ENCODE data around the gene HS6ST3.

The HS6ST3 gene

GRCh38 chr13:96294930-96295881, 205.3 kb downstream of the HS6ST3 start:
- DNase-seq (ENCODE audit: extremely low read depth in 1 of 2, low read depth in 1 of 2) = no peak

DNA sequence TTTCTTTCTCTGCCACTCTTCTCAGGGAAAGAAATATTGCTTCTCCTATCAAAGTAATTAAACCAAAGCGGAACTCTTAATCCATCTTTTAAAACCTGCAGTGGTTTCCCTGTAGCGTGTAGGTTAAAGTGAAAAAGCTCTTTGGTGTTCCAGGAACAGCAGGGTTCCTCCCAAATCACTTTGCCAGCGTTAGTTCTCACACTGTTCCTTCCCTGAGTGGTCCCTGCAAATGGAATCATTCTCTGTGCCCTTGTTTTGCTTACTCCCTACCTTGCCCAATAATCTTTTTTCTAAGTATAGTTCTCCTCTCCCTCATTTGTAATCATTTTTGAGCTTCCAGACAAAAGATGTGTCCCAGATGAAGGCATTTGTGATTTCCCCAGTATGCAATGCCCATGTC, 207.5 kb downstream of the HS6ST3 start:
- DNase-seq (ENCODE audit: extremely low read depth in 1 of 2, low read depth in 1 of 2) = no peak

- DNase-seq (ENCODE audit: extremely low read depth in 1 of 2, low read depth in 1 of 2) = no peak
Measured at GRCh38 chr13:96299235-96299634, 209.3 kb downstream of the HS6ST3 start.

- DNase-seq (ENCODE audit: extremely low read depth in 1 of 2, low read depth in 1 of 2) = no peak
Measured at GRCh38 chr13:96308568-96308967, 218.7 kb downstream of the HS6ST3 start.

- no peak for DNase-seq (ENCODE audit: extremely low read depth in 1 of 2, low read depth in 1 of 2)
Measured at GRCh38 chr13:96314974-96315373, 225.1 kb downstream of the HS6ST3 start.

DNA sequence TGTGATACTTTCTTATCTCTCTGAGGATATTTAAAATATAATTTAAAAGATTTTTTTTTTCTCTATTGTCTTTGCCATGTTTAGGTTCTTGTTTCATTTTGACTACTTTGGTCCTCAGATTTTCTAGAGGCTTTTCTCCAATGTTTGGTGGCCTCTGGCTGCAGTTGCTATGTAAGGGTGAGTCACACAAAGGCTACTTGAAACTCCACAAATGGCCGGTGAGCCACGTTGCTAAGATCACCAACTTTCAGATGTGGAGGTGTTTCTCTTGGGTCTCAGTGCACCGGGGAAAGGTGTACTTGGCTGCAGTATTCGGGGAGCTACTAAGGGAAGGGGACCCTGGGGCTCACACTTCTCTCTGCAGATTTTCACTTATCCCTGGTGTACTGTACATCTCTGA, 248.1 kb downstream of the HS6ST3 start:
- DNase-seq (ENCODE audit: extremely low read depth in 1 of 2, low read depth in 1 of 2) = no peak

DNA sequence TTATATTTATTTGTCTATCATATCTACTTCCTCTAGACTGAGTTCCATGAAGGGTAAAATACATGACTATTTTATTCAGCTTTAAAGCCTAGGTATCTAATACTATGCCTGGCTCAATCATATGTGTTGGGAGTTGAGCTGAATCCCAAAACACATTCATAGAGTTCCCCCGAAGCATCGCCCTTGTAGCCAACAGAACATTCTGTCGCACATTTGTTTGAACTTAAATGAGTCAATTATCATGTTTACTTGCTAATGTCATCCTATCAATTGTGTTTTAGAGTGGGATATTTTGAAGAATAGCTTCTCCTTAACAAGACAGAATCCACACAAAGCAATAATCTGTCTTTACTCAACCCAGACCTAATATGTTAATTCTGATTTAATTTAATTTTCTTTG, 252.4 kb downstream of the HS6ST3 start:
- no peak for DNase-seq (ENCODE audit: extremely low read depth in 1 of 2, low read depth in 1 of 2)

GRCh38 chr13:96342852-96343465, 253.1 kb downstream of the HS6ST3 start:
- DNase-seq (ENCODE audit: extremely low read depth in 1 of 2, low read depth in 1 of 2) = no peak

DNA sequence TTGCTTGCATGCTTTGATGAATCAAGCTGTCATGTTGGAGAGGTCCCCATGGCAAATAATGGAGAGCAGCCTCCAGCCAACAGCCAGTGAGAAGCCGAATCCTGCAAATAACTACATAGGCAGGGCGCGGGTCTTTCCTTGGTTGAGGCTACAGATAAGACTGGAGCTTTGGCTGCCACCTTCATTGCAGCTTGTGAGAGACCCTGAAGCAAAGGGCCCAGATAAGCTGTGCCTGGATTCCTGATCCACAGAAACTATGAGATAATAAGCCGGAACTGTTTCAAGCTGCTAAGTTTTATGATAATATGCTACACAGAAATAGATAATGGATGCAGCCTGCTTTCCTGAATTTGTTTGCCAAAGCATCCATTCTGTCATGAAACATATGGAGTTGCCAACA, 257.0 kb downstream of the HS6ST3 start:
- DNase-seq (ENCODE audit: extremely low read depth in 1 of 2, low read depth in 1 of 2) = no peak

DNA sequence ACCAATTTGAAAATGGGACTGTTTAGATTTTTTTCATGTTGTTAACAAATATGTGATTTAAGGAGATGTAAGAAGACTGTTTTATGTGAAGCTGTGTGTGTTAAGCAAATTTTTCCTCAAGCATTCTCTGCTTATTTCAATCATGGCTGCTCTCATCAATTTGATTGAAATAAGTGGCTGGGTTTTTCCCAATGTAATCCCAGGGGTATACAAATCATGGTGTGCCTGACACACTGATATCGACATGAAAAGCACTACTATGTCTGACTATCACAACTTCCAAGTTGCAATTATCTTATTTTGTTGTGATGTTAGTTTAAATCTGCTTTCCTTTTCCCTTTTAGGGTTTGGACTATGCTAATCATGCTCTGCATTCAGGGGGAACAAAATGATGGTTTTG, 283.7 kb downstream of the HS6ST3 start:
- DNase-seq (ENCODE audit: extremely low read depth in 1 of 2, low read depth in 1 of 2) = no peak

DNA sequence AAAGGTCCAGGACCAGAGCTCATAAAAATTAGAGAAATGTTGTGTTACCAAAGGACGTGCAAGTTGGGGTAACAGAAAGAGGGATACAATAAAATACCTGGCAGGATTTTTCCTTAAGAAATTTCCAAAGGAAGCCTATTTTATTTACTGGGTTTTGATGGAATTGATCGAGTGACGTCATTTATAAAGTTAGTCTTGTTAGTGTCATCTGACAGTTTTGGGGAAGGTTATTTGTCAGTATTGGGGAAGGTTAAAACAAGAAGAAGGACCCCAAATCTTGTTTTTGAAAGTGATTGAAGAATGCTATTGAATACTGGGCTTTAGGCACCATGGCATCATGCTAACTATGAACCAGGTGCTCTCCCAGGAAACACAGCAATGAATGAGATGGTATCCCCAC, 287.9 kb downstream of the HS6ST3 start:
- no peak for DNase-seq (ENCODE audit: extremely low read depth in 1 of 2, low read depth in 1 of 2)

GRCh38 chr13:96379967-96380366, 290.1 kb downstream of the HS6ST3 start:
- no peak for DNase-seq (ENCODE audit: extremely low read depth in 1 of 2, low read depth in 1 of 2)

GRCh38 chr13:96381681-96382080, 291.8 kb downstream of the HS6ST3 start:
- no peak for DNase-seq (ENCODE audit: extremely low read depth in 1 of 2, low read depth in 1 of 2)

- no peak for DNase-seq (ENCODE audit: extremely low read depth in 1 of 2, low read depth in 1 of 2)
Measured at GRCh38 chr13:96388598-96388997, 298.7 kb downstream of the HS6ST3 start.

- no peak for DNase-seq (ENCODE audit: extremely low read depth in 1 of 2, low read depth in 1 of 2)
Measured at GRCh38 chr13:96391606-96392005, 301.7 kb downstream of the HS6ST3 start.

DNA sequence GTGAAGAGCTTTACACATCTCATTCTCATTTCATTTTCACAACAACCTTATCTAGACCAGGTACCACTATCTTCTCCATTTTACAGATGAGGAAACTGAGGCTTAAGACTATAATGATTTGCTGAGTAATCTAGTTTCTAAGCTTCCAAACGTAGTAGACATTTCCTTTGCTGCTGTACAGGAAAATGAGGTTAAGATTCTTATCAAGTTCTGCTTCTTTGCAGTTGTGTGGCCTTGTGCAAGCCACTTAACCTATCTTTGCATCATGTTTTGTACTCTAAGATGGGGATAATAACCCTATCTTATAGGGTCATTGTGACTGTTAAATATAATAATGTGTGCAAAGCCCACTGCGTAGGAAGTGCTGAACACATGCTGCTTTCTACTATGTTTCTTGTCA, 307.9 kb downstream of the HS6ST3 start:
- DNase-seq (ENCODE audit: extremely low read depth in 1 of 2, low read depth in 1 of 2) = no peak

DNA sequence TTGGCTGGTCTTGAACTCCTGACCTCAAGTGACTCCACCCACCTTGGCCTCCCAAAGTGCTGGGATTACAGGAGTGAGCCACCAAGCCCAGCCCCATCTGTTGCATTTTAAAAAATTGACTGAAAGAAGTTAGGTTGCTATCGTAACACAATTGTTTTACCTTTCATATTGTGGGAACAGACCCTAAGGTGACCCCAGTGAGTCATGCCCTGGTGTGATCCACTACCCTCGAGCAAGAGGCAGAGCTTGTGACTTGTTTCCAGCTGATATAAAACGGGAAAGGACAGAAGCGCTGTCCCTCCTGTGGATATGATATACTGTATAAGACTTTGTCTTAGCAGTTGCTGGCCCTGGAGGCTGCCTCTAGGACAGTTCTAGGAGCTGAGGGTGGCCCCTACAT, 308.6 kb downstream of the HS6ST3 start:
- DNase-seq (ENCODE audit: extremely low read depth in 1 of 2, low read depth in 1 of 2) = no peak

DNA sequence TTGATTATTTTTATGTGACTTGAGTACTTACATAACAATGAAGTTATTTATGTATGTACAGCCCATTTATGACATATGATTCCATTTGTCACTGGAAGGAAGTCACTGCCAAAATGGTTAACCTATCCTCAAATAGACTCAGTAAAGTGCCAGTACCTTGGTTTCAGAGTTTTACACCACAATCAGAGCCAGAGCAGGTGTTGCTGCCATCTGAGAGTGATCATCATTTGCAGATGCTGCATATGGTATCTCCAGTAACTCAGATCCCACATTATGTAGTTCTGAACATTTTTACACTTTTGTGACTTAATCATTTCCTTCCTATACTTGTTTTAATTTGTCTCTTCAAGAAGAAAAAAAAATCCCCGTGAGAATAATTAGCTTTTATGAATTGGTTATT, 313.3 kb downstream of the HS6ST3 start:
- DNase-seq (ENCODE audit: extremely low read depth in 1 of 2, low read depth in 1 of 2) = no peak

DNA sequence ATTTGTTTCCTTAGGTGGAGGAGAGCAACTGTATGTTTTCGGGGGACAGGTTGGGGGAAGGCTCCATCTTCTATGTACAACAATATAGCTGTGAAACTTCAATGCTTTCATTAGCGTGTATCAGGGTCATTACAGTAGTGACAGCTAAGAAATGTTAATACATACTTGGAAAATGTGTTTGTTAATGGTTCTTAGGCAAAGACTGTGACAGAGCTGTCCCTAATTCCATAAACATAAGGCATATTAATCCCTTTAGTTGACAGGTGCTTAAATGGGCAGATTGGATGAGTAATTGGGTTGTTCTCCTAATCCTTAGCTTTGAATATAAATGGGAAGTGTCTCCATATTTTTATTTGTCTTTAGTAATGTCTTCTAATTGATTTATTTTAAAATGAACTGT, 313.7 kb downstream of the HS6ST3 start:
- no peak for DNase-seq (ENCODE audit: extremely low read depth in 1 of 2, low read depth in 1 of 2)

- no peak for DNase-seq (ENCODE audit: extremely low read depth in 1 of 2, low read depth in 1 of 2)
Measured at GRCh38 chr13:96415831-96416385, 326.0 kb downstream of the HS6ST3 start.

GRCh38 chr13:96417939-96418685, 328.2 kb downstream of the HS6ST3 start:
- DNase-seq (ENCODE audit: extremely low read depth in 1 of 2, low read depth in 1 of 2) = no peak

All from activated CD8-positive, alpha-beta memory T cell treated with anti-CD3 and anti-CD28 coated beads for 1 hour (primary cell).